H1 (cell line): ENCODE data around the gene DMRTA1. TPM values are rescaled to one million over a fixed set of nuclear protein-coding genes. Genes with fewer than 3 reads are reported as not detected.

ENCODE experiments used
- EGR1 ChIP-seq: IDR thresholded peaks from 2 replicates; pipeline ENCODE4 v1.6.1; 2011; ENCODE audit warnings: low read depth, low read length, borderline replicate concordance
- SP4 ChIP-seq: IDR thresholded peaks from 2 replicates; pipeline ENCODE4 v1.6.1; 2012; ENCODE audit warnings: low read length, inconsistent platforms
- TCF12 ChIP-seq: IDR thresholded peaks from 2 replicates; pipeline ENCODE4 v1.6.1; 2011; ENCODE audit warnings: low read depth, mild to moderate bottlenecking, low read length
- polyA plus RNA-seq, 7 experiments: library from polyadenylated mRNA; depleted of rRNA in 3 of 7; stranded (reverse) in 5 of 7; unstranded in 2 of 7; fragments of >200 nt in 5 of 7; fragments of 200-250 nt in 2 of 7; gene quantifications; 1 replicate in 5 of 7; 2 replicates in 1 of 7; 4 replicates in 1 of 7; pipeline versions ENCODE4 v1.2.1 to v1.2.3, GENCODE V29; 2011 to 2013; ENCODE audit warnings: missing spikeins in 2 of 7, mixed read lengths in 2 of 7
- total RNA-seq: library from RNA; stranded (reverse); fragmentation: NEBNext Ultra II Directional; extraction: Animal tissue kit (Norgen Biotek cat#: 25700); gene quantifications from 2 replicates; pipeline ENCODE4 v1.2.1, GENCODE V29; 2021
- TF ChIP-seq, protein P1 (sequence below), 3 experiments: IDR thresholded peaks; 1 replicate in 2 of 3; 2 replicates in 1 of 3; pipeline versions ENCODE4 v1.5.1 to v1.6.1; 2011; ENCODE audit warnings: low read length in 3 of 3, mild to moderate bottlenecking in 3 of 3, inconsistent platforms in 2 of 3, low read depth in 1 of 3, moderate library complexity in 1 of 3; ENCODE audit not compliant: insufficient read depth in 1 of 3; ENCODE audit errors: control extremely low read depth in 1 of 3
- TF ChIP-seq, protein P2 (sequence below): IDR thresholded peaks from 2 replicates; pipeline ENCODE4 v1.6.1; 2012; ENCODE audit warnings: inconsistent platforms

Gene DMRTA1
- total and polyA plus RNA-seq, 2 of the 8 experiments (the other 6 are each of a cell fraction or from before 2014, with no cell fraction given) = 1.5 to 3.3 TPM

DNA sequence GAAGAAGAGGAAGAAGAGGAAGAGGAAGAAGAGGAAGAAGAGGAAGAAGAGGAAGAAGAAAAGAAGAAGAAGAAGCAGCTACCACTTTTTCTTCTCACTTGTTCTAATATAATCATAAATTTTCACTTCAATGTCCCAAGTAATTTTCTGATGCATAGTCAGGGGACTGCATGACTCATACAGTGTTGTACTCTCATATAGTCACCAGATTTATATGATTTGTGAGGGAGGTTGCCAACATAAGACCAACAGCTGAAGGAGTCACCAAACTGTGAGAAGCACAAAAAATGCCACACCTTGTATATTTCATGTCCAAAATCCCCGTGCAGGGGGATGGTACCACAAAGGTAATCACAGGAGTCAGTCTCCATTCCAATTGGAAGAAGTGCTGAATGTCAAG is 32.7 kb upstream of the DMRTA1 start (continued):
- TF ChIP-seq, protein P1, sequence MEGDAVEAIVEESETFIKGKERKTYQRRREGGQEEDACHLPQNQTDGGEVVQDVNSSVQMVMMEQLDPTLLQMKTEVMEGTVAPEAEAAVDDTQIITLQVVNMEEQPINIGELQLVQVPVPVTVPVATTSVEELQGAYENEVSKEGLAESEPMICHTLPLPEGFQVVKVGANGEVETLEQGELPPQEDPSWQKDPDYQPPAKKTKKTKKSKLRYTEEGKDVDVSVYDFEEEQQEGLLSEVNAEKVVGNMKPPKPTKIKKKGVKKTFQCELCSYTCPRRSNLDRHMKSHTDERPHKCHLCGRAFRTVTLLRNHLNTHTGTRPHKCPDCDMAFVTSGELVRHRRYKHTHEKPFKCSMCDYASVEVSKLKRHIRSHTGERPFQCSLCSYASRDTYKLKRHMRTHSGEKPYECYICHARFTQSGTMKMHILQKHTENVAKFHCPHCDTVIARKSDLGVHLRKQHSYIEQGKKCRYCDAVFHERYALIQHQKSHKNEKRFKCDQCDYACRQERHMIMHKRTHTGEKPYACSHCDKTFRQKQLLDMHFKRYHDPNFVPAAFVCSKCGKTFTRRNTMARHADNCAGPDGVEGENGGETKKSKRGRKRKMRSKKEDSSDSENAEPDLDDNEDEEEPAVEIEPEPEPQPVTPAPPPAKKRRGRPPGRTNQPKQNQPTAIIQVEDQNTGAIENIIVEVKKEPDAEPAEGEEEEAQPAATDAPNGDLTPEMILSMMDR (IDR thresholded peaks at IDR 0.05; ENCODE audit: control extremely low read depth in 1 of 3, insufficient read depth in 1 of 3, low read depth in 1 of 3, low read length in 3 of 3) = no peak
- TF ChIP-seq SP4 (no peak), EGR1 (no peak), TCF12 (no peak)
- TF ChIP-seq, protein P2, sequence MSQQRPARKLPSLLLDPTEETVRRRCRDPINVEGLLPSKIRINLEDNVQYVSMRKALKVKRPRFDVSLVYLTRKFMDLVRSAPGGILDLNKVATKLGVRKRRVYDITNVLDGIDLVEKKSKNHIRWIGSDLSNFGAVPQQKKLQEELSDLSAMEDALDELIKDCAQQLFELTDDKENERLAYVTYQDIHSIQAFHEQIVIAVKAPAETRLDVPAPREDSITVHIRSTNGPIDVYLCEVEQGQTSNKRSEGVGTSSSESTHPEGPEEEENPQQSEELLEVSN = no peak
